Karpas-422 (cell line): ENCODE measurements around the gene KIAA0930. TPM values are rescaled to one million over a fixed set of nuclear protein-coding genes. Genes with fewer than 3 reads are reported as not detected.

Experiments
- DNase-seq: peaks from one replicate; pipeline ENCODE4 v3.0.0-alpha.2; 2015
- H2AFZ ChIP-seq: fragments of 200-600 bp; sonication (generic); 2 replicates; pipeline ENCODE4 v1.6.1; 2014; ENCODE audit warnings: antibody characterized with exemption, low read length, mixed read lengths
- H3K27ac ChIP-seq: fragments of 200-600 bp; sonication (generic); 2 replicates; pipeline ENCODE4 v1.5.1; 2014; ENCODE audit warnings: mild to moderate bottlenecking, low read length, moderate library complexity
- H3K27me3 ChIP-seq: fragments of 200-600 bp; sonication (generic); 2 replicates; pipeline ENCODE4 v1.6.1; 2014; ENCODE audit warnings: low read length, mixed read lengths
- H3K36me3 ChIP-seq: fragments of 200-600 bp; sonication (generic); 2 replicates; pipeline ENCODE4 v1.6.1; 2014; ENCODE audit warnings: low read length, mixed read lengths; ENCODE audit not compliant: insufficient read depth
- H3K4me1 ChIP-seq: fragments of 200-600 bp; sonication (generic); 2 replicates; pipeline ENCODE4 v1.6.1; 2014; ENCODE audit warnings: mild to moderate bottlenecking, low read length, mixed read lengths
- H3K4me2 ChIP-seq: fragments of 200-600 bp; sonication (generic); 2 replicates; pipeline ENCODE4 v1.6.1; 2014; ENCODE audit warnings: low read length, low read depth, mild to moderate bottlenecking; ENCODE audit not compliant: poor library complexity, severe bottlenecking
- H3K4me3 ChIP-seq: fragments of 200-600 bp; sonication (generic); 2 replicates; pipeline ENCODE4 v1.5.1; 2014; ENCODE audit warnings: mild to moderate bottlenecking, antibody characterized with exemption, low read length, mixed read lengths
- H3K79me2 ChIP-seq: fragments of 200-600 bp; sonication (generic); 2 replicates; pipeline ENCODE4 v1.6.1; 2014; ENCODE audit warnings: mild to moderate bottlenecking, low read length, mixed read lengths
- H3K9ac ChIP-seq: fragments of 200-600 bp; sonication (generic); 2 replicates; pipeline ENCODE4 v1.6.0; 2014; ENCODE audit warnings: low read length
- H3K9me2 ChIP-seq: fragments of 200-600 bp; sonication (generic), shearing (Covaris generic); replicated peaks from 2 replicates; pipeline ENCODE4 v1.6.0; 2014; ENCODE audit warnings: mild to moderate bottlenecking, low read length, moderate library complexity; ENCODE audit not compliant: insufficient read depth
- H3K9me3 ChIP-seq: fragments of 300-700, 200-600 bp; sonication (generic); 2 replicates; pipeline ENCODE4 v1.6.1; 2014; ENCODE audit warnings: low read length, mixed read lengths
- H4K20me1 ChIP-seq: fragments of 200-600 bp; sonication (generic); 2 replicates; pipeline ENCODE4 v1.6.1; 2014; ENCODE audit warnings: mild to moderate bottlenecking, antibody characterized with exemption, low read length, low read depth; ENCODE audit not compliant: insufficient read depth
- total RNA-seq: library from RNA; depleted of rRNA; stranded (reverse); fragments of >200 nt; shearing (Covaris generic); gene quantifications from 2 replicates; pipeline ENCODE4 v1.2.3, GENCODE V29; 2014; ENCODE audit warnings: low replicate concordance; rRNA removed

Gene KIAA0930
- 19.3 and 33.5 TPM in 2 replicates for total RNA-seq

- no peaks in the 10 kb centered on the region for H3K36me3 ChIP-seq
- no peaks in the 10 kb centered on the region for H3K9me2 ChIP-seq
- peaks cover 11% of the 10 kb centered on the region; the same call in 1 of the 2 replicates for H4K20me1 ChIP-seq
- H2AFZ ChIP-seq: 0 out of 2 replicates have a peak within 1 kb of the TSS, but pooled peaks have one; percentile 21
- H3K79me2 ChIP-seq: peaks cover 14% of the 10 kb centered on the region
- H3K27me3 ChIP-seq: no peaks in the 10 kb centered on the region
- peak within 1 kb of the TSS; percentile 88 for H3K4me3 ChIP-seq
- H3K9me3 ChIP-seq: no peaks in the 10 kb centered on the region
- H3K9ac ChIP-seq: peak within 1 kb of the TSS; percentile 79
- no peak within 1 kb of the TSS for H3K27ac ChIP-seq
- H3K4me2 ChIP-seq: peak within 1 kb of the TSS; percentile 95
- peaks cover 37% of the 10 kb centered on the region for H3K4me1 ChIP-seq
- DNase-seq: peak; percentile 88
Observed at GRCh38 chr22:45240810-45241631, at the start of gene KIAA0930. TSS of gene KIAA0930 (minus strand) at chr22:45240894. CDS start at chr22:45240703, 191 bp downstream.

- Histone ChIP-seq H4K20me1 (no peaks in the 10 kb centered on the region), H3K27me3 (no peaks in the 10 kb centered on the region), H2AFZ (no peak overlapping the region), H3K27ac (no peak overlapping the region), H3K9me3 (no peaks in the 10 kb centered on the region), H3K9me2 (no peaks in the 10 kb centered on the region), H3K79me2 (no peaks in the 10 kb centered on the region), H3K36me3 (no peaks in the 10 kb centered on the region), H3K4me1 (peaks cover 10% of the 10 kb centered on the region), H3K4me3 (no peak overlapping the region), H3K4me2 (no peak overlapping the region), H3K9ac (no peak overlapping the region)
- no peak for DNase-seq
Observed at GRCh38 chr22:45286854-45287551, 46.3 kb upstream of the KIAA0930 start.

- Histone ChIP-seq H3K79me2 (no peaks in the 10 kb centered on the region), H2AFZ (no peak overlapping the region), H3K36me3 (no peaks in the 10 kb centered on the region), H3K9me3 (no peaks in the 10 kb centered on the region), H3K9ac (no peak overlapping the region), H3K4me3 (no peak overlapping the region), H3K4me1 (peaks cover 10% of the 10 kb centered on the region), H3K4me2 (peak overlapping the region; percentile 15), H3K27ac (no peak overlapping the region), H3K27me3 (no peaks in the 10 kb centered on the region), H3K9me2 (no peaks in the 10 kb centered on the region), H4K20me1 (no peaks in the 10 kb centered on the region)
- no peak for DNase-seq
Observed at GRCh38 chr22:45285263-45286058, 44.8 kb upstream of the KIAA0930 start.

GRCh38 chr22:45284705-45285262, 44.1 kb upstream of the KIAA0930 start, which contains the start of gene UPK3A:
TSS of gene UPK3A (plus strand) at chr22:45284949. CDS start at chr22:45285014, 65 bp downstream.
- Histone ChIP-seq H3K4me3 (no peak within 1 kb of the TSS), H3K4me1 (peaks cover 10% of the 10 kb centered on the region), H3K27ac (no peak within 1 kb of the TSS), H3K9me3 (no peaks in the 10 kb centered on the region), H3K4me2 (peak within 1 kb of the TSS; percentile 15), H4K20me1 (no peaks in the 10 kb centered on the region), H3K79me2 (no peaks in the 10 kb centered on the region), H3K27me3 (no peaks in the 10 kb centered on the region), H3K9me2 (no peaks in the 10 kb centered on the region), H3K9ac (no peak within 1 kb of the TSS), H3K36me3 (no peaks in the 10 kb centered on the region), H2AFZ (no peak within 1 kb of the TSS)
- DNase-seq: peak; percentile 74

GRCh38 chr22:45281010-45281409, 40.3 kb upstream of the KIAA0930 start:
- H2AFZ ChIP-seq: no peak overlapping the region
- H3K27me3 ChIP-seq: no peaks in the 10 kb centered on the region
- DNase-seq: no peak
- no peak overlapping the region for H3K9ac ChIP-seq
- H3K4me1 ChIP-seq: no peaks in the 10 kb centered on the region
- H3K9me3 ChIP-seq: no peaks in the 10 kb centered on the region
- H3K27ac ChIP-seq: no peak overlapping the region
- no peak overlapping the region for H3K4me3 ChIP-seq
- H3K9me2 ChIP-seq: no peaks in the 10 kb centered on the region
- no peak overlapping the region for H3K4me2 ChIP-seq
- no peaks in the 10 kb centered on the region for H3K79me2 ChIP-seq
- no peaks in the 10 kb centered on the region for H4K20me1 ChIP-seq
- no peaks in the 10 kb centered on the region for H3K36me3 ChIP-seq

- no peaks in the 10 kb centered on the region for H3K4me1 ChIP-seq
- H3K9ac ChIP-seq: no peak overlapping the region
- H3K4me3 ChIP-seq: no peak overlapping the region
- no peaks in the 10 kb centered on the region for H3K79me2 ChIP-seq
- no peaks in the 10 kb centered on the region for H3K9me2 ChIP-seq
- no peaks in the 10 kb centered on the region for H3K9me3 ChIP-seq
- H2AFZ ChIP-seq: no peak overlapping the region
- H3K4me2 ChIP-seq: no peak overlapping the region
- no peaks in the 10 kb centered on the region for H3K36me3 ChIP-seq
- no peaks in the 10 kb centered on the region for H4K20me1 ChIP-seq
- DNase-seq: no peak
- H3K27ac ChIP-seq: no peak overlapping the region
- H3K27me3 ChIP-seq: no peaks in the 10 kb centered on the region
Observed at GRCh38 chr22:45280587-45280980, 39.9 kb upstream of the KIAA0930 start.

GRCh38 chr22:45278125-45278524, 37.4 kb upstream of the KIAA0930 start:
- no peaks in the 10 kb centered on the region for H3K36me3 ChIP-seq
- no peaks in the 10 kb centered on the region for H3K9me3 ChIP-seq
- H3K4me1 ChIP-seq: no peaks in the 10 kb centered on the region
- H4K20me1 ChIP-seq: no peaks in the 10 kb centered on the region
- H3K4me2 ChIP-seq: no peak overlapping the region
- no peak overlapping the region for H3K27ac ChIP-seq
- no peak overlapping the region for H3K9ac ChIP-seq
- H2AFZ ChIP-seq: no peak overlapping the region
- H3K9me2 ChIP-seq: no peaks in the 10 kb centered on the region
- H3K4me3 ChIP-seq: no peak overlapping the region
- no peak for DNase-seq
- H3K27me3 ChIP-seq: no peaks in the 10 kb centered on the region
- no peaks in the 10 kb centered on the region for H3K79me2 ChIP-seq
